ENCODE measurements around the gene UBL4A.

The UBL4A gene

DNA sequence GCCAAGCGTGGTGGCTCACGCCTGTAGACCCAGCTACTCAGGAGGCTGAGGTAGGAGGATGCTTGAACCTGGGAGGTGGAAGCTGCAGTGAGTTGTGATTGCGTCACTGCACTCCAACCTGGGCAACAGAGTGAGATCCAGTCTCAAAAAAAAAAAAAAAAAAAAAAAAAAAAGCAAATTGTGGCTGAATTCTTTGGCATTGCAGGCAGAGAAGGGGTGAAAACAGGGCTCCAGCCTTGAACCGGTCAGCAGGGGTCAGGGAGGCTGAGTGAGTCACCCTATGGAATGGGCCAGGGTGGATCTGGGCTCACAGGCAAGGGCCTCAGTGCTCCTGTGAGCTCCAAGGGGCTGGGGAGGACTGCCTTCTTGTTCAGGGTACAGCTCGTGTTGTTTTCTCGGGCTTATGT lies 42.8 kb upstream of the UBL4A start:
- H3K4me3 ChIP-seq (replicated peaks in 1 of 2; ENCODE audit: low read depth in 2 of 2, low read length in 2 of 2): no peak overlapping the region
- TF ChIP-seq, protein P1, sequence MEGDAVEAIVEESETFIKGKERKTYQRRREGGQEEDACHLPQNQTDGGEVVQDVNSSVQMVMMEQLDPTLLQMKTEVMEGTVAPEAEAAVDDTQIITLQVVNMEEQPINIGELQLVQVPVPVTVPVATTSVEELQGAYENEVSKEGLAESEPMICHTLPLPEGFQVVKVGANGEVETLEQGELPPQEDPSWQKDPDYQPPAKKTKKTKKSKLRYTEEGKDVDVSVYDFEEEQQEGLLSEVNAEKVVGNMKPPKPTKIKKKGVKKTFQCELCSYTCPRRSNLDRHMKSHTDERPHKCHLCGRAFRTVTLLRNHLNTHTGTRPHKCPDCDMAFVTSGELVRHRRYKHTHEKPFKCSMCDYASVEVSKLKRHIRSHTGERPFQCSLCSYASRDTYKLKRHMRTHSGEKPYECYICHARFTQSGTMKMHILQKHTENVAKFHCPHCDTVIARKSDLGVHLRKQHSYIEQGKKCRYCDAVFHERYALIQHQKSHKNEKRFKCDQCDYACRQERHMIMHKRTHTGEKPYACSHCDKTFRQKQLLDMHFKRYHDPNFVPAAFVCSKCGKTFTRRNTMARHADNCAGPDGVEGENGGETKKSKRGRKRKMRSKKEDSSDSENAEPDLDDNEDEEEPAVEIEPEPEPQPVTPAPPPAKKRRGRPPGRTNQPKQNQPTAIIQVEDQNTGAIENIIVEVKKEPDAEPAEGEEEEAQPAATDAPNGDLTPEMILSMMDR (IDR thresholded peaks at IDR 0.05; ENCODE audit: low read depth, low read length): no peak
- DNase-seq (ENCODE audit: low read depth in 2 of 2): peak; percentile 46 to 72

DNA sequence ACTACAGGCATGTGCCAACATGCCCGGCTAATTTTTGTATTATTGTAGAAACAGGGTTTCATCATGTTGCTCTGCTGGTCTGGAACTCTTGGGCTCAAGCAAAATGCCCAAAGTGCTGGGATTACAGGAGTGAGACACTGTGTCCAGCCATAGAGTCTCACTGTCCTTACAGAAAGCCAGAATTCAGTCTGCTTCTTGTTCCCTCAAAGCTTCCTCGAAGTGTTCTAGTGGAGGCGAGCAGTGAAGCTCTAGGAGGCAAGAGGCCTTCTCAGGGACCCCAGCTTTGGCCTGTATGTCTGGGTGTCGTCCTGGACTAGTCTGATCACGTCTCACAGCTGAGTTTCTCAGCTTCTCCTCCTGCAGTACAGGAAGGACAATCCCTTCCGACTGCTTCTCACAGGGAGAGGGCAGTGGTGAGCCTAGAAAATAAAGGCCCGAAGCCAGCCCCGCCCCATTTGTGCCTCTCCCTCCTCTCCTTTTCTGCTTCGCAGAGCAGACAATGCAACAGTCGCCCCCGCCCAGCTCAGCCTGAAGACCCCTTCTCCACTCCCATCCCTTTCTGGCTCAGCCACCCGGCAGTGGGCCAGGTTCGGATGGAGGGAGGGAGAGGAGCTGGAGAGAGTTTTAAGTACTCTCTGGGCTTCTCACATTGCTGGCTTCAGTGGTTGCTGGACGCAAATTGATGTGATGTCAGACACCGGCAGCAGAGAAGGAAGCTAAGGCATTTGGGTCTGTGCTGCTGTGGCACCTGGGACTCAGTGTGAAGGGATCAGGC lies 40.7 kb upstream of the UBL4A start:
- TF ChIP-seq, protein P1 (IDR thresholded peaks at IDR 0.05; ENCODE audit: low read depth, low read length): peak; percentile 58
- DNase-seq (ENCODE audit: low read depth in 2 of 2): peak; percentile 74 to 88
- H3K4me3 ChIP-seq (replicated peaks in 1 of 2; ENCODE audit: low read depth in 2 of 2, low read length in 2 of 2): peak overlapping the region in 1 of 2 donors; percentile 30

DNA sequence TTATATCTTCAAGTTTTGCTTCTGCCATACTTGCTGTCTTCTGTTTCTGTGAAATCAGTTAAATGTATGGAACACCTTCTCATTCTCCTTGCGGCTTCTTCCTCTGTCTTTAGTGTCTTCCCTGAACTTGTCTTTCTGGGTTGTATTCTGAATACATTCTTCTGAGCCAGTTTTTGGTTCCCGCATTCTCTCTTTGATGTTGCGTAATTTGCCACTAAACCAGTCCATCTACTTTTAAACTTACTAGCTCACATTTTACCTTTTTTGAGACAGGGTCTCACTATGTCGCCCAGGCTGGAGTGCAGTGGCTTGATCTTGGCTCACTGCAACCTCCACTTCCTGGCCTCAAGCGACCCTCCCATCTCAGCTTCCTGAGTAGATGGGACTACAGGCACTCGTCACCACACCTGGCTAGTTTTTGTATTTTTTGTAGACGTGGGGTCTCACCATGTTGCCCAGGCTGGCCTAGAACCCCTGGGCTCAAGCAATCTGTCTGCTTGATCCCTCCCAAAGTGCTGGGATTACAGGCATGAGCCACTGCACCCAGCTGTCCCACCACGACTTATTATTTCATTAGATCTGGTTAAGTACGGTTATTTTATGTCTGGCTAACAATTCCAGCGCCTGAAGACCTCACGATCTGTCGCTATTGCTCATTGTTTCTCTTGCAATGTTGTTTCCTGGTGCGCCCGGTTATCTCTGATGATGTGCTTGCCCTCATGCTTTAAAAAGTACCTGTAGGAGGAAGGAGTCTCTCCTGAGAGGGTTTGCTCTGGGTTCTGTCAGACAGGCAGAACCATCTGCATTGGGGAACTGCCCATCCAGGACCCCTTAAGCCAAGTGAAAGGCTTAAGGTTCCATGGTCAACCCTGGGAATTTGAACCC lies 39.4 kb upstream of the UBL4A start:
- DNase-seq (ENCODE audit: low read depth in 2 of 2): no peak
- no peak overlapping the region for H3K4me3 ChIP-seq (replicated peaks in 1 of 2; ENCODE audit: low read depth in 2 of 2, low read length in 2 of 2)
- TF ChIP-seq, protein P1 (IDR thresholded peaks at IDR 0.05; ENCODE audit: low read depth, low read length): no peak

DNA sequence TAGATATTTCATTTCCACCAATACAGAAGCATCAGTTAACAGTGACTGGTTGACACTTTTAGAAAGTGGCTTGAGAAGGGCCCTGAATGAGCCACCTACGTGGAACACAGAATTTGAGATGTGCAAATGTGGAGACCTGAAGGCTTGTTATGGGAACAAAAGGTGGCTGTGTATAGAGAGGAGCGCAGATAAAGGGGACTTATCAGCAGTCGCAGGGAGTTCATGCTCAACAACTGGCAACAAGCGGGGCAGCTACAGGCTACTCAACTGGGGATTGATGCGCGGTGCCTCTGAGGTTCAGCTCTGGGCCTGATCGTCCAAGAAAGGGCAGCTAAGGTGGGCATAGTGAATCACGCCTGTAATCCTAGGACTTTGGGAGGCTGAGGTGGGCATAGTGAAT lies 33.0 kb upstream of the UBL4A start:
- H3K4me3 ChIP-seq (replicated peaks in 1 of 2; ENCODE audit: low read depth in 2 of 2, low read length in 2 of 2): no peak overlapping the region
- TF ChIP-seq, protein P1 (IDR thresholded peaks at IDR 0.05; ENCODE audit: low read depth, low read length): no peak
- DNase-seq (ENCODE audit: low read depth in 2 of 2): no peak

DNA sequence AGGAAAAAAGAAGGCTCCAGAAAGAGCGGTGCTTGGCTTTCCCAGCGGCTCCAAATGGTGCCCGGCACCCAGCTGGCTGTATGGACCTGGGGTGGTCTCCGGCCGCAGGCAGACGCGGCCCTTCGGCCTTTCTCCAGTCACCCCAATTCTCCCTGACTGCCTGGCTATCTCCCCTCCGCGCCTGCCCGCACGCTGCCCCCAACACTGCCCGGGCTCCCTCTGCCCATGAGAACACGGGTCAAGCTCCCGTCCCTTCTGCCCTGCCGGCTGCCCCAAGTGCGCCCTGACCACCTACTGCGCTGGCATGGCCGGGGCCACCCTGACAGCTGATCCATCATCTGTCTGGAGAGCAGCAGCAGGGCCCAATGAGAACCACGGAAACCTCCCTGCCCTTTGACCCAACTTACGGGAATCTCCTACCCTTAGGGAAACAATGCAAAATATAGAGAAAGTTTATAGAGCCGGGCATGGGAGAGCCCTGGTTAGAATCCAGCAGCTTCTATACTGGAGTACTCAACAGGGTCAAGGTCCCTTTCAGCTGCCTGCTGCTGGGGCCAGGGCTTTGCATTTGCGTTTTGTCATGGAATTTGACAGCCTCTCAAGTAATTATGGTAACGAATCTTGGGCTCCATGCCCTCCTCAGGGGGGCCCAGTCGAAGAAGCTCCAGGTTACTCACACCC lies 30.8 kb upstream of the UBL4A start:
- TF ChIP-seq, protein P1 (IDR thresholded peaks at IDR 0.05; ENCODE audit: low read depth, low read length): no peak
- peak overlapping the region in 1 of 2 donors; percentile 11 for H3K4me3 ChIP-seq (replicated peaks in 1 of 2; ENCODE audit: low read depth in 2 of 2, low read length in 2 of 2)
- DNase-seq (ENCODE audit: low read depth in 2 of 2): peak in 1 of 2 donors; percentile 46

DNA sequence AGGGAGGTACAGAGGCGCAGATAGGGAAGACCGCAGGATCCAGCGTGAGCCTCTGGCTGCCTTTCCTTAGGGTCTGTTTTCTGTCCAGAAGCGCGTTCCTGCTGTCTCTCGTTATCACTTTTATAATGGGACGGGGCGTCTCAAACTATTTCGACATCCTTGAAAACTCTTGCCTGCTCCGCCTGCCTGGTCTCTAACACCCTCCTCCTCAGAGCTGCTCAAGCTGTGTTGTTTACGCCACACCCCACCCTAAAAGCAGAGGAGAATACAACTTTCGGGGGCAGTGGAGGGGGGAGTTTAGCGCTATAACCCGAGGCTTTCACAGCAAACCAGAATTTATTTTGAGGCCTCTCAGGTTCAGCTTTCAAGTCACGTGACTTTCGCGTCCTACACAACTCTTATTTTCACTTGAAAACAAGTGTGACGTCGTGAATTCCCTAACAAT lies 30.3 kb upstream of the UBL4A start:
- TF ChIP-seq, protein P1 (IDR thresholded peaks at IDR 0.05; ENCODE audit: low read depth, low read length): no peak
- DNase-seq (ENCODE audit: low read depth in 2 of 2): peak; percentile 61 to 92
- H3K4me3 ChIP-seq (replicated peaks in 1 of 2; ENCODE audit: low read depth in 2 of 2, low read length in 2 of 2): peak overlapping the region; percentile 11 to 48
